ENCODE data around the gene BICDL2. TPM values are rescaled to one million over a fixed set of nuclear protein-coding genes. Genes with fewer than 3 reads are reported as not detected.

Gene BICDL2
- total and polyA plus RNA-seq, 9 of the 15 experiments (the other 6 are each of a cell fraction or from before 2014, with no cell fraction given): 0.09 to 0.28 (median 0.09) TPM; not detected in 6

DNA sequence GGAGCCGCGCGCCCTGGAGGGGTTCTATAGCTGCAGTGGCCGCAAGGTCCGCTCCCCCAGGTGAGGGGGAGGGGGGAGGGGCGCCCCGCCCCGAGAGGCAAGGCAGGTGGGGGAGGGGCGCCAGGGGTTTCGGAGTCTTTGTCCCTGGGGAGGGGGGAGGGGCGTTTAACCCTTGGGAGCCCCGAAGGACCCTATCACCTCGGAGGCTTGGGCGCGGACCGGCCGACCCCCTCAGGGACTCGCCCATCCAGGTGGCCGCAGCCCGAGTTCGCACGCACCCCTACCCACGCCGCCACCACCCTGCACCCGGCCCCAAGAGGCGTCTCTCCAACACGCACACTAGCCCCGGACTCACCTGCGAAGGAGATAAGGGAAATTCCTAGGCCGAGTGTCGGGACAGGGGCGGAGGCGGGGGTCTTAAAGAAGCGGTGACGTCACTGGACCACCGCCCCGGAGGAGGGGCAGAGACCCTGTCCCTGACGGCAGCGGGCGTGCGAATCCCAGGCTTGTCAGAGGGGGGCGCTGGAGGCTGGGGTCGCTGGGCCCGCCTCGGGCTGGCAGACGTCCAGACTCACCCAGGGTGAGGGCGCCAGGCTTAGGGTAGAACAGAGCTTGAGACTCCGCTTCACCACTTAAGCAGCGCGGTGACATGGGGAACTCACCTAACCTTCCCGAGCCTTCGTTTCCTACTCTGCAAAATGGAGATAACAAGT is 18.8 kb downstream of the BICDL2 start, which contains the start of gene CLDN6 (continued):
- no peak for TF ChIP-seq SMAD4 (CRISPR knock-in tag; conservative IDR thresholded peaks at IDR 0.05)
- TF ChIP-seq, protein P1, sequence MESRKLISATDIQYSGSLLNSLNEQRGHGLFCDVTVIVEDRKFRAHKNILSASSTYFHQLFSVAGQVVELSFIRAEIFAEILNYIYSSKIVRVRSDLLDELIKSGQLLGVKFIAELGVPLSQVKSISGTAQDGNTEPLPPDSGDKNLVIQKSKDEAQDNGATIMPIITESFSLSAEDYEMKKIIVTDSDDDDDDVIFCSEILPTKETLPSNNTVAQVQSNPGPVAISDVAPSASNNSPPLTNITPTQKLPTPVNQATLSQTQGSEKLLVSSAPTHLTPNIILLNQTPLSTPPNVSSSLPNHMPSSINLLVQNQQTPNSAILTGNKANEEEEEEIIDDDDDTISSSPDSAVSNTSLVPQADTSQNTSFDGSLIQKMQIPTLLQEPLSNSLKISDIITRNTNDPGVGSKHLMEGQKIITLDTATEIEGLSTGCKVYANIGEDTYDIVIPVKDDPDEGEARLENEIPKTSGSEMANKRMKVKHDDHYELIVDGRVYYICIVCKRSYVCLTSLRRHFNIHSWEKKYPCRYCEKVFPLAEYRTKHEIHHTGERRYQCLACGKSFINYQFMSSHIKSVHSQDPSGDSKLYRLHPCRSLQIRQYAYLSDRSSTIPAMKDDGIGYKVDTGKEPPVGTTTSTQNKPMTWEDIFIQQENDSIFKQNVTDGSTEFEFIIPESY (CRISPR knock-in tag; IDR thresholded peaks at IDR 0.05): peak; percentile 94
- TF ChIP-seq EGR1 (conservative IDR thresholded peaks at IDR 0.05): 0 out of 2 replicates have a peak, but pooled peaks have one; percentile 21
- TF ChIP-seq FOXA1 (IDR thresholded peaks at IDR 0.05; ENCODE audit: borderline replicate concordance): no peak
- TF ChIP-seq, protein P2, sequence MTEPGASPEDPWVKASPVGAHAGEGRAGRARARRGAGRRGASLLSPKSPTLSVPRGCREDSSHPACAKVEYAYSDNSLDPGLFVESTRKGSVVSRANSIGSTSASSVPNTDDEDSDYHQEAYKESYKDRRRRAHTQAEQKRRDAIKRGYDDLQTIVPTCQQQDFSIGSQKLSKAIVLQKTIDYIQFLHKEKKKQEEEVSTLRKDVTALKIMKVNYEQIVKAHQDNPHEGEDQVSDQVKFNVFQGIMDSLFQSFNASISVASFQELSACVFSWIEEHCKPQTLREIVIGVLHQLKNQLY (CRISPR knock-in tag; conservative IDR thresholded peaks at IDR 0.05): no peak
- TF ChIP-seq CEBPB (tag; IDR thresholded peaks at IDR 0.05): no peak
- TF ChIP-seq, protein P3, sequence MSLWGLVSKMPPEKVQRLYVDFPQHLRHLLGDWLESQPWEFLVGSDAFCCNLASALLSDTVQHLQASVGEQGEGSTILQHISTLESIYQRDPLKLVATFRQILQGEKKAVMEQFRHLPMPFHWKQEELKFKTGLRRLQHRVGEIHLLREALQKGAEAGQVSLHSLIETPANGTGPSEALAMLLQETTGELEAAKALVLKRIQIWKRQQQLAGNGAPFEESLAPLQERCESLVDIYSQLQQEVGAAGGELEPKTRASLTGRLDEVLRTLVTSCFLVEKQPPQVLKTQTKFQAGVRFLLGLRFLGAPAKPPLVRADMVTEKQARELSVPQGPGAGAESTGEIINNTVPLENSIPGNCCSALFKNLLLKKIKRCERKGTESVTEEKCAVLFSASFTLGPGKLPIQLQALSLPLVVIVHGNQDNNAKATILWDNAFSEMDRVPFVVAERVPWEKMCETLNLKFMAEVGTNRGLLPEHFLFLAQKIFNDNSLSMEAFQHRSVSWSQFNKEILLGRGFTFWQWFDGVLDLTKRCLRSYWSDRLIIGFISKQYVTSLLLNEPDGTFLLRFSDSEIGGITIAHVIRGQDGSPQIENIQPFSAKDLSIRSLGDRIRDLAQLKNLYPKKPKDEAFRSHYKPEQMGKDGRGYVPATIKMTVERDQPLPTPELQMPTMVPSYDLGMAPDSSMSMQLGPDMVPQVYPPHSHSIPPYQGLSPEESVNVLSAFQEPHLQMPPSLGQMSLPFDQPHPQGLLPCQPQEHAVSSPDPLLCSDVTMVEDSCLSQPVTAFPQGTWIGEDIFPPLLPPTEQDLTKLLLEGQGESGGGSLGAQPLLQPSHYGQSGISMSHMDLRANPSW (CRISPR knock-in tag; IDR thresholded peaks at IDR 0.05): no peak
- TF ChIP-seq NRF1 (conservative IDR thresholded peaks at IDR 0.05 in 1 of 2, IDR thresholded peaks at IDR 0.05 in 1 of 2): no peak
- TF ChIP-seq ZNF212 (CRISPR knock-in tag; IDR thresholded peaks at IDR 0.05): no peak
- TF ChIP-seq PRMT5 (CRISPR knock-in tag; IDR thresholded peaks at IDR 0.05): no peak
- TF ChIP-seq MED1 (CRISPR knock-in tag; IDR thresholded peaks at IDR 0.05; ENCODE audit: borderline replicate concordance): no peak
- TF ChIP-seq NELFE (IDR thresholded peaks at IDR 0.05; ENCODE audit: insufficient read depth, insufficient read length): no peak
- no peak for TF ChIP-seq MCM2 (IDR thresholded peaks at IDR 0.05; ENCODE audit: low read depth)
- TF ChIP-seq KAT8 (IDR thresholded peaks at IDR 0.05; ENCODE audit: low read depth): no peak
- no peak for TF ChIP-seq HMG20A (CRISPR knock-in tag; conservative IDR thresholded peaks at IDR 0.05)
- TF ChIP-seq SMAD2 (IDR thresholded peaks at IDR 0.05; ENCODE audit: low read depth, low read length): no peak
- peak; percentile 18 for TF ChIP-seq CCNT2 (IDR thresholded peaks at IDR 0.05; ENCODE audit: borderline replicate concordance, extremely low read depth, insufficient read length, low read depth, low read length)
- 0 out of 2 replicates have a peak, but pooled peaks have one; percentile 14 for TF ChIP-seq L3MBTL2 (IDR thresholded peaks at IDR 0.05)
- TF ChIP-seq CREM (IDR thresholded peaks at IDR 0.05; ENCODE audit: low read depth): peak; percentile 62; the same call in 1 of the 2 replicates
- TF ChIP-seq, protein P4, sequence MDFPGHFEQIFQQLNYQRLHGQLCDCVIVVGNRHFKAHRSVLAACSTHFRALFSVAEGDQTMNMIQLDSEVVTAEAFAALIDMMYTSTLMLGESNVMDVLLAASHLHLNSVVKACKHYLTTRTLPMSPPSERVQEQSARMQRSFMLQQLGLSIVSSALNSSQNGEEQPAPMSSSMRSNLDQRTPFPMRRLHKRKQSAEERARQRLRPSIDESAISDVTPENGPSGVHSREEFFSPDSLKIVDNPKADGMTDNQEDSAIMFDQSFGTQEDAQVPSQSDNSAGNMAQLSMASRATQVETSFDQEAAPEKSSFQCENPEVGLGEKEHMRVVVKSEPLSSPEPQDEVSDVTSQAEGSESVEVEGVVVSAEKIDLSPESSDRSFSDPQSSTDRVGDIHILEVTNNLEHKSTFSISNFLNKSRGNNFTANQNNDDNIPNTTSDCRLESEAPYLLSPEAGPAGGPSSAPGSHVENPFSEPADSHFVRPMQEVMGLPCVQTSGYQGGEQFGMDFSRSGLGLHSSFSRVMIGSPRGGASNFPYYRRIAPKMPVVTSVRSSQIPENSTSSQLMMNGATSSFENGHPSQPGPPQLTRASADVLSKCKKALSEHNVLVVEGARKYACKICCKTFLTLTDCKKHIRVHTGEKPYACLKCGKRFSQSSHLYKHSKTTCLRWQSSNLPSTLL (IDR thresholded peaks at IDR 0.05): no peak

Data from K562 (cell line).